K562 (cell line): Measurements from ENCODE around the gene DPEP3. TPM values are rescaled to one million over a fixed set of nuclear protein-coding genes. Genes with fewer than 3 reads are reported as not detected.

Experiments used
- ARNT ChIP-seq, 2 experiments: fragments of 450-650 bp; IDR thresholded peaks; 2 replicates each; pipeline ENCODE4 v1.6.1; 2016; ENCODE audit warnings: mild to moderate bottlenecking in 1 of 2
- CCAR2 ChIP-seq: fragments of 200-400 bp; formaldehyde crosslinking; IDR thresholded peaks from 2 replicates; pipeline ENCODE4 v1.6.1; 2017; ENCODE audit warnings: mild to moderate bottlenecking, low read depth, low read length
- DIDO1 ChIP-seq: fragments of 450-650 bp; IDR thresholded peaks from 2 replicates; pipeline ENCODE4 v1.6.1; 2016; ENCODE audit warnings: low read depth, missing biosample characterization, missing genetic modification characterization
- EZH2 ChIP-seq: IDR thresholded peaks from 2 replicates; pipeline ENCODE4 v1.6.1; 2012; ENCODE audit warnings: low read depth, mild to moderate bottlenecking, inconsistent platforms, low read length, borderline replicate concordance
- MCM7 ChIP-seq, 2 experiments: fragments of 450-650 bp; IDR thresholded peaks; 2 replicates each; pipeline ENCODE4 v1.6.1; 2016 to 2018
- MIER1 ChIP-seq: fragments of 450-650 bp; IDR thresholded peaks from 2 replicates; pipeline ENCODE4 v1.6.1; 2016; ENCODE audit warnings: antibody characterized with exemption, mild to moderate bottlenecking, low read depth
- MTA1 ChIP-seq: fragments of 450-650 bp; IDR thresholded peaks from 2 replicates; pipeline ENCODE4 v1.6.1; 2017; ENCODE audit warnings: borderline replicate concordance
- MTA2 ChIP-seq: fragments of 450-650 bp; IDR thresholded peaks from 2 replicates; pipeline ENCODE4 v1.6.1; 2016; ENCODE audit warnings: low read depth
- MTA3 ChIP-seq: fragments of 450-650 bp; formaldehyde crosslinking; IDR thresholded peaks from 2 replicates; pipeline ENCODE4 v1.6.1; 2017; ENCODE audit warnings: mild to moderate bottlenecking, borderline replicate concordance
- NFIX ChIP-seq: fragments of 250-450 bp; sonication (Bioruptor Pico); IDR thresholded peaks from 2 replicates; pipeline ENCODE4 v1.4.0; 2020; ENCODE audit warnings: low read depth, mild to moderate bottlenecking, moderate library complexity
- RBM17 ChIP-seq: fragments of 200-400 bp; formaldehyde crosslinking; IDR thresholded peaks from 2 replicates; pipeline ENCODE4 v1.6.1; 2017; ENCODE audit warnings: low read depth, mild to moderate bottlenecking, low read length, borderline replicate concordance
- SAP30 ChIP-seq: fragments of 200-600 bp; sonication (generic); IDR thresholded peaks from 2 replicates; pipeline ENCODE4 v1.6.1; 2012; ENCODE audit warnings: borderline replicate concordance, low read depth, mild to moderate bottlenecking, moderate library complexity, low read length, control low read depth, inconsistent platforms; ENCODE audit not compliant: insufficient read depth, poor library complexity, severe bottlenecking
- SMAD2 ChIP-seq: fragments of 150-350 bp; IDR thresholded peaks from 2 replicates; pipeline ENCODE4 v1.6.1; 2014; ENCODE audit warnings: low read depth, mild to moderate bottlenecking, low read length
- SMARCB1 ChIP-seq: IDR thresholded peaks from 2 replicates; pipeline ENCODE4 v1.6.1; 2011; ENCODE audit warnings: improper control_type of control experiment, low read depth; ENCODE audit not compliant: insufficient read length
- SRSF1 ChIP-seq: fragments of 200-400 bp; formaldehyde crosslinking; IDR thresholded peaks from 2 replicates; pipeline ENCODE4 v1.6.1; 2017; ENCODE audit warnings: mild to moderate bottlenecking, low read depth, low read length, moderate library complexity
- TCF3 ChIP-seq: sonication (generic); formaldehyde crosslinking; IDR thresholded peaks from 2 replicates; pipeline ENCODE4 v1.4.0; 2020; ENCODE audit warnings: mild to moderate bottlenecking, missing genetic modification reagents
- polyA plus RNA-seq, 8 experiments: library from polyadenylated mRNA; depleted of rRNA in 4 of 8; stranded (reverse) in 5 of 8; unstranded in 3 of 8; fragments of >200 nt; fragmentation: Nextera tagmentation in 2 of 8; fragmentation: Illumina TruSeq in 1 of 8; extraction: Ambion mirVana in 2 of 8; extraction: Trizol in 1 of 8; gene quantifications; 2 replicates each; pipeline versions ENCODE4 v1.2.1 to v1.2.3, GENCODE V29; 2011 to 2014; ENCODE audit warnings: inconsistent platforms in 1 of 8, missing spikeins in 1 of 8
- total RNA-seq, 7 experiments: library from RNA; depleted of rRNA in 6 of 7; stranded (reverse); fragments of >200 nt in 6 of 7; fragmentation: Illumina TruSeq in 2 of 7; extraction: Trizol in 2 of 7; gene quantifications; 2 replicates each; pipeline versions ENCODE4 v1.2.1 to v1.2.3, GENCODE V29; 2011 to 2021; ENCODE audit warnings: low replicate concordance in 1 of 7
- TF ChIP-seq, protein P1 (sequence below): IDR thresholded peaks from 2 replicates; pipeline ENCODE4 v1.6.1; 2011; ENCODE audit not compliant: insufficient read length; ENCODE audit errors: extremely low read depth
- TF ChIP-seq, protein P2 (sequence below), 2 experiments: IDR thresholded peaks; 2 replicates each; pipeline ENCODE4 v1.6.1; 2011; ENCODE audit warnings: borderline replicate concordance in 1 of 2, control low read depth in 1 of 2, low read depth in 1 of 2, low read length in 1 of 2, mild to moderate bottlenecking in 1 of 2, mixed read lengths in 1 of 2, moderate library complexity in 1 of 2; ENCODE audit not compliant: insufficient read depth in 1 of 2, insufficient read length in 1 of 2, poor library complexity in 1 of 2, severe bottlenecking in 1 of 2; ENCODE audit errors: extremely low read depth in 1 of 2
- TF ChIP-seq, protein P3 (sequence below): conservative IDR thresholded peaks from 2 replicates; pipeline ENCODE4 v1.6.1; 2011; ENCODE audit warnings: low read depth, mild to moderate bottlenecking, low read length; ENCODE audit not compliant: control insufficient read depth
- TF ChIP-seq, protein P4 (sequence below): fragments of 250-450 bp; sonication (Bioruptor Pico); IDR thresholded peaks from 2 replicates; pipeline ENCODE4 v1.9.0; 2021; ENCODE audit warnings: mild to moderate bottlenecking
- TF ChIP-seq, protein P5 (sequence below): sonication (generic); formaldehyde crosslinking; IDR thresholded peaks from 2 replicates; pipeline ENCODE4 v1.8.0; 2022; ENCODE audit warnings: missing genetic modification reagents, mild to moderate bottlenecking, borderline replicate concordance

DPEP3 gene
- total and polyA plus RNA-seq, 9 of the 15 experiments (the other 6 are each of a cell fraction or from before 2014, with no cell fraction given): not detected

DNA sequence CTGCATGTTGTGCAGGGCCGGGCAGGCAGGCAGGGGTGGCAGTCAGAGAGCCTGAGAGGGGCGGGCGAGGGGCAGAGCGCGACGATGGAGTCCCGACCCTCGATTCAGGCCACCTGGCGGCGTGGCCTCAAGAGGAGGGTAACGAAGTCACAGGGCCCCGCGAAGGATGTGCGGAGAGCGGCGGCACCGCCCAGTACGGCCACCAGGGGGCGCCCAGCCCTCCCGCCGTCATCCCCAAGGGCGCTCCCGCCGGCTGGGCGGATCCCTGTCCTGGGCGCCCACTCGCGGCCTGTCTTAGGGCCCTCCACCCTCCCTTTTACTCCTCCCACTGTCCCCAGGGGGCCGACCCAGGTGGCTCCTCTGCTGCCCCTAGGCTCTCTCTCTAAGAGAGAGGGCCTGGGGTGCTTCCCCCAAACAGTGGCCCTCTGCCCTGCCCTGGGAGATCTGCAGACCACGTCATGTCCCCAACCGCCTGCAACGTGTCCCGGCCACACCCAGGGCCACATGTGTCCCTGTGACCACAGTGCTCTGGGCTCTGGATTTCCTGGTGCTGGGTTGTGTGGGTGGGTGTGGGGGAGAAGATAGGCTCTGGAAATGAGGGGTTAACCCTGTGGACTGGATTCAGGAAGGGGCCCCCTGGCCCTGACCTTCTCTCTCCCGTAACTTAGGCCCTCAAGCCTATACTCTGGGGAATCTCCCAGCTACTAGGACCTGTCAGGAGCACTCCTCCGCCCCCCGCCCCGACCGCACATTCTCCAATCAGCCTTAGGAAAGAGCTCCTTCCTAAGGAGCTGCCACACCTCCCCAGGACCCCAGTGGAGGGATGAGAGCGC lies 13.1 kb upstream of the DPEP3 start (continued):
- TF ChIP-seq, protein P1, sequence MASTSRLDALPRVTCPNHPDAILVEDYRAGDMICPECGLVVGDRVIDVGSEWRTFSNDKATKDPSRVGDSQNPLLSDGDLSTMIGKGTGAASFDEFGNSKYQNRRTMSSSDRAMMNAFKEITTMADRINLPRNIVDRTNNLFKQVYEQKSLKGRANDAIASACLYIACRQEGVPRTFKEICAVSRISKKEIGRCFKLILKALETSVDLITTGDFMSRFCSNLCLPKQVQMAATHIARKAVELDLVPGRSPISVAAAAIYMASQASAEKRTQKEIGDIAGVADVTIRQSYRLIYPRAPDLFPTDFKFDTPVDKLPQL: no peak
- TF ChIP-seq, protein P2, sequence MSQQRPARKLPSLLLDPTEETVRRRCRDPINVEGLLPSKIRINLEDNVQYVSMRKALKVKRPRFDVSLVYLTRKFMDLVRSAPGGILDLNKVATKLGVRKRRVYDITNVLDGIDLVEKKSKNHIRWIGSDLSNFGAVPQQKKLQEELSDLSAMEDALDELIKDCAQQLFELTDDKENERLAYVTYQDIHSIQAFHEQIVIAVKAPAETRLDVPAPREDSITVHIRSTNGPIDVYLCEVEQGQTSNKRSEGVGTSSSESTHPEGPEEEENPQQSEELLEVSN (IDR thresholded peaks at IDR 0.05; ENCODE audit: borderline replicate concordance in 1 of 2, extremely low read depth in 1 of 2, insufficient read depth in 1 of 2, insufficient read length in 1 of 2, low read depth in 1 of 2, low read length in 1 of 2, poor library complexity in 1 of 2, severe bottlenecking in 1 of 2): peak; percentile 88
- TF ChIP-seq SMARCB1: no peak
- no peak for TF ChIP-seq SMAD2
- 0 out of 2 replicates have a peak, but pooled peaks have one; percentile 17 for TF ChIP-seq MIER1
- peak in 1 of 2 experiments; percentile 23; a peak in 1 of 4 replicates for TF ChIP-seq ARNT (IDR thresholded peaks at IDR 0.05)
- TF ChIP-seq RBM17: no peak
- TF ChIP-seq MTA2: no peak
- peak; percentile 43 for TF ChIP-seq TCF3 (CRISPR knock-in tag)
- TF ChIP-seq MTA3: peak; percentile 82; the same call in 1 of the 2 replicates
- TF ChIP-seq SAP30: peak; percentile 65
- TF ChIP-seq, protein P3, sequence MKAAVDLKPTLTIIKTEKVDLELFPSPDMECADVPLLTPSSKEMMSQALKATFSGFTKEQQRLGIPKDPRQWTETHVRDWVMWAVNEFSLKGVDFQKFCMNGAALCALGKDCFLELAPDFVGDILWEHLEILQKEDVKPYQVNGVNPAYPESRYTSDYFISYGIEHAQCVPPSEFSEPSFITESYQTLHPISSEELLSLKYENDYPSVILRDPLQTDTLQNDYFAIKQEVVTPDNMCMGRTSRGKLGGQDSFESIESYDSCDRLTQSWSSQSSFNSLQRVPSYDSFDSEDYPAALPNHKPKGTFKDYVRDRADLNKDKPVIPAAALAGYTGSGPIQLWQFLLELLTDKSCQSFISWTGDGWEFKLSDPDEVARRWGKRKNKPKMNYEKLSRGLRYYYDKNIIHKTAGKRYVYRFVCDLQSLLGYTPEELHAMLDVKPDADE: peak; percentile 58
- no peak for TF ChIP-seq DIDO1 (tag)
- TF ChIP-seq, protein P4, sequence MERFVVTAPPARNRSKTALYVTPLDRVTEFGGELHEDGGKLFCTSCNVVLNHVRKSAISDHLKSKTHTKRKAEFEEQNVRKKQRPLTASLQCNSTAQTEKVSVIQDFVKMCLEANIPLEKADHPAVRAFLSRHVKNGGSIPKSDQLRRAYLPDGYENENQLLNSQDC: no peak
- TF ChIP-seq MTA1: peak; percentile 53; the same call in 1 of the 2 replicates
- TF ChIP-seq NFIX (CRISPR knock-in tag): no peak
- TF ChIP-seq EZH2: no peak
- no peak for TF ChIP-seq SRSF1
- no peak for TF ChIP-seq MCM7 (IDR thresholded peaks at IDR 0.05)
- TF ChIP-seq, protein P5, sequence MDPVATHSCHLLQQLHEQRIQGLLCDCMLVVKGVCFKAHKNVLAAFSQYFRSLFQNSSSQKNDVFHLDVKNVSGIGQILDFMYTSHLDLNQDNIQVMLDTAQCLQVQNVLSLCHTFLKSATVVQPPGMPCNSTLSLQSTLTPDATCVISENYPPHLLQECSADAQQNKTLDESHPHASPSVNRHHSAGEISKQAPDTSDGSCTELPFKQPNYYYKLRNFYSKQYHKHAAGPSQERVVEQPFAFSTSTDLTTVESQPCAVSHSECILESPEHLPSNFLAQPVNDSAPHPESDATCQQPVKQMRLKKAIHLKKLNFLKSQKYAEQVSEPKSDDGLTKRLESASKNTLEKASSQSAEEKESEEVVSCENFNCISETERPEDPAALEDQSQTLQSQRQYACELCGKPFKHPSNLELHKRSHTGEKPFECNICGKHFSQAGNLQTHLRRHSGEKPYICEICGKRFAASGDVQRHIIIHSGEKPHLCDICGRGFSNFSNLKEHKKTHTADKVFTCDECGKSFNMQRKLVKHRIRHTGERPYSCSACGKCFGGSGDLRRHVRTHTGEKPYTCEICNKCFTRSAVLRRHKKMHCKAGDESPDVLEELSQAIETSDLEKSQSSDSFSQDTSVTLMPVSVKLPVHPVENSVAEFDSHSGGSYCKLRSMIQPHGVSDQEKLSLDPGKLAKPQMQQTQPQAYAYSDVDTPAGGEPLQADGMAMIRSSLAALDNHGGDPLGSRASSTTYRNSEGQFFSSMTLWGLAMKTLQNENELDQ: no peak
- TF ChIP-seq CCAR2: no peak
